GM23248 (cell line): ENCODE results near the gene UCKL1.

Experiments used
- EZH2 ChIP-seq: fragments of 200-600 bp; sonication (generic); IDR thresholded peaks from 2 replicates; pipeline ENCODE4 v1.6.1; 2018; ENCODE audit warnings: antibody characterized with exemption, mild to moderate bottlenecking; ENCODE audit not compliant: insufficient read depth, poor library complexity, severe bottlenecking
- EZH2phosphoT487 ChIP-seq: fragments of 200-600 bp; sonication (generic); IDR thresholded peaks from 2 replicates; pipeline ENCODE4 v1.6.1; 2018; ENCODE audit warnings: antibody characterized with exemption, moderate library complexity, mild to moderate bottlenecking, low read depth; ENCODE audit not compliant: insufficient read depth

DNA sequence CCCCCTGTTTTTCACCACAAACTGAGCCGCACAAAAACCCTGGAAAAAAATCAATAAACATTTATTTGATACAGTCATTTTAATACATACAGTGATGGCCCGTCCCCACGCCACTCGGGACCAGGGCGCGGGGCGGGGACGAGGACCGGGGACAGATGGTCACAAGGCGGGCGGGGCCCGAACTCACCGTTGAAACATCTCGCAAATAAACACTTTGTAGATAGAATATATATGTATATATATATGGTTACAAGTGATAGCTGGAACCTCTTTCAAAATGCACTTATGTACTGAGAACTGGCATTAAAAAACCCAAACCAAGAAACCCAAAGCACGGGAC, 418 bp upstream of the UCKL1 start:
- TF ChIP-seq EZH2, result no peak
- TF ChIP-seq EZH2phosphoT487, result no peak
